GM13977 (cell line): ENCODE data around the gene KAZN.
A peak's percentile ranks its signal among the peaks of the same experiment; 100 is the strongest.

ENCODE experiments used
- DNase-seq: peaks from one replicate; pipeline ENCODE4 v3.0.0; 2012; ENCODE audit warnings: low spot score
- CTCF ChIP-seq: IDR thresholded peaks from 2 replicates; pipeline ENCODE4 v1.5.1; 2012; ENCODE audit warnings: mild to moderate bottlenecking, control low read depth; ENCODE audit not compliant: insufficient read depth; ENCODE audit errors: extremely low read depth, missing control alignments
- in situ Hi-C: fragments of 300-500 bp; cut with MboI; formaldehyde crosslinking; loops from one replicate; pipeline ENCODE4 v1.12.0; 2022; ENCODE audit warnings: low sequenced_read_pairs, low pct_unique_long_range_greater_than_20kb, mixed read lengths, inconsistent platforms; ENCODE audit not compliant: unreplicated experiment

Gene KAZN

GRCh38 chr1:14598498-14599182 lies at the start of gene KAZN:
TSS of gene KAZN (plus strand) at chr1:14598685.
- in situ Hi-C loops, result no loop called here
- DNase-seq, result peak; percentile 48
- TF ChIP-seq CTCF, result no peak

GRCh38 chr1:14549897-14550620 lies 48.4 kb upstream of the KAZN start:
- DNase-seq, result no peak

GRCh38 chr1:14551386-14551785 lies 47.1 kb upstream of the KAZN start:
- in situ Hi-C loops, result no loop called here
- DNase-seq, result no peak
- no peak for TF ChIP-seq CTCF

More at GRCh38 chr1:14549897-14550620, 48.4 kb upstream of the KAZN start:
- in situ Hi-C loops, result no loop called here
- TF ChIP-seq CTCF, result no peak

GRCh38 chr1:14552246-14552965 lies 46.1 kb upstream of the KAZN start:
- no peak for TF ChIP-seq CTCF
- in situ Hi-C loops, result no loop called here
- DNase-seq, result no peak

- no peak for TF ChIP-seq CTCF
Measured at GRCh38 chr1:14553711-14554110, 44.8 kb upstream of the KAZN start.

GRCh38 chr1:14555091-14555490 lies 43.4 kb upstream of the KAZN start:
- in situ Hi-C loops, result no loop called here
- TF ChIP-seq CTCF, result no peak
- DNase-seq, result no peak

More at GRCh38 chr1:14553711-14554110, 44.8 kb upstream of the KAZN start:
- no peak for DNase-seq
- in situ Hi-C loops, result no loop called here
